RWPE1 (cell line): ENCODE data around the gene MAST2.

Experiments used
- CTCF ChIA-PET: fragments of 350-600 bp; sonication (Branson Sonifier 250); formaldehyde crosslinking; extraction: SDS; loops from one replicate; lab custom pipeline; 2021; lab: Yijun Ruan, JAX
- POLR2A ChIA-PET: fragments of 400-600 bp; formaldehyde crosslinking; extraction: SDS; loops from one replicate; lab custom pipeline; 2020; ENCODE audit warnings: antibody characterized with exemption; ENCODE audit not compliant: low non-redundant PET; lab: Yijun Ruan, JAX
- DNase-seq: peaks from one replicate; pipeline ENCODE4 v3.0.0; 2012; ENCODE audit warnings: low spot score
- H3K27ac ChIP-seq: fragments of 450-650 bp; 2 replicates; pipeline ENCODE4 v1.5.1; 2017
- TF ChIP-seq, protein P1 (sequence below): fragments of 450-650 bp; conservative IDR thresholded peaks from 2 replicates; pipeline ENCODE4 v1.5.1; 2017; ENCODE audit warnings: low read depth, mild to moderate bottlenecking

The MAST2 gene

DNA sequence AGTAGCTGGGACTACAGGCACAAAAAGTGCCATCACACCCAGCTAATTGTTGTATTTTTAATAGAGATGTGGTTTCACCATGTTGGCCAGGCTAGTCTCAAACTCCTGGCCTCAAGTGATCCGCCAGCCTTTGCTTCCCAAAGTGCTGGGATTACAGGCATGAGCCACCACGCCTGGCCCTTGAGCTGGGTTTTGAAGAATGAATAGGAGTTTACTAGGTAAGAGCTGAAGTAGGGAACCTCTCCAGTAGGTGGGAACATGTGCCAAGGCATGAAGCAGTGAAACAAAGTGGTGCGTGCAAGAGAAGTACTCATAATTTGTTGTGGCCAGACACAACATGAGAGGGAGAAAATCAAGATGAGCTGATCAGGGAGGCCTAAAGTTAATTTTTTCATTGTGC, 55.8 kb downstream of the MAST2 start:
- TF ChIP-seq, protein P1, sequence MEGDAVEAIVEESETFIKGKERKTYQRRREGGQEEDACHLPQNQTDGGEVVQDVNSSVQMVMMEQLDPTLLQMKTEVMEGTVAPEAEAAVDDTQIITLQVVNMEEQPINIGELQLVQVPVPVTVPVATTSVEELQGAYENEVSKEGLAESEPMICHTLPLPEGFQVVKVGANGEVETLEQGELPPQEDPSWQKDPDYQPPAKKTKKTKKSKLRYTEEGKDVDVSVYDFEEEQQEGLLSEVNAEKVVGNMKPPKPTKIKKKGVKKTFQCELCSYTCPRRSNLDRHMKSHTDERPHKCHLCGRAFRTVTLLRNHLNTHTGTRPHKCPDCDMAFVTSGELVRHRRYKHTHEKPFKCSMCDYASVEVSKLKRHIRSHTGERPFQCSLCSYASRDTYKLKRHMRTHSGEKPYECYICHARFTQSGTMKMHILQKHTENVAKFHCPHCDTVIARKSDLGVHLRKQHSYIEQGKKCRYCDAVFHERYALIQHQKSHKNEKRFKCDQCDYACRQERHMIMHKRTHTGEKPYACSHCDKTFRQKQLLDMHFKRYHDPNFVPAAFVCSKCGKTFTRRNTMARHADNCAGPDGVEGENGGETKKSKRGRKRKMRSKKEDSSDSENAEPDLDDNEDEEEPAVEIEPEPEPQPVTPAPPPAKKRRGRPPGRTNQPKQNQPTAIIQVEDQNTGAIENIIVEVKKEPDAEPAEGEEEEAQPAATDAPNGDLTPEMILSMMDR = no peak
- POLR2A ChIA-PET = no interaction called here
- no peak for DNase-seq
- no peak overlapping the region for H3K27ac ChIP-seq
- CTCF ChIA-PET = no interaction called here

DNA sequence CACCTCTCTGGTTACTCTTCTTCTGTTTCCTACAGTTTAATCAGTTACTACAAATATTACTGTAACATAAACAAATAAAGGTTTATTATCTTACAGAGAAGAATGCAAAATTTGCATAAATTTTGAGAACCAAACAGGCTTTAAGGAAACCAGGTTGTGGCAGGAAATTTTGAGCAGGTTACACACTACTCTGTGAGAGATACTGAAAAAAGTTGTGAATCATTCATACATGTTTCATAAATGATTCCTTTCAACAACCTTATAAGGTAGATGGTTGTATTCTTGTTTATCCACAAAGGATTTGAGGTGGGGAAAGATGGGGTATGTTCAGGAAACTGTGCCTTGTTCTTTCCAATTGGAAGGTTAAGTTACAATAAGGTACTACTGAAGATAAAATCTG, 58.6 kb downstream of the MAST2 start:
- CTCF ChIA-PET = no interaction called here
- TF ChIP-seq, protein P1 = no peak

DNA sequence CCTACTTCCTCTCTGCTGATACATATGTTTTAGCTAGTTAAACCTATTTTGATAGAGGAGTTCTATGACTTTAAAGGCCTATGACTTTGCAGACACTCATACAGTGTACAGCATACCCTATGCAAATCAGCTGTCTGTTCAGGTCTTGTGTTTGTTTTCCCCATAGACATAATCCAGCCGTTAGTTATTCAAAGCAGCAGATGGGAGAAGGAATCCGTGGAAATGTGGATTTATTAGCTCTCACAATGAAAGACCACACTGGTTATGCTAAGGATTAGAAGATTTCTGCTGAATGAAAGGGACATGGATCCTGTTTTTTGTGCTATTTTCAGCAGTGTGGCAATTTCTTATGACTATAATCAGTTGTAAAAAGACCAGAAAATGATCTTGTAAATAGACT, 59.8 kb downstream of the MAST2 start:
- TF ChIP-seq, protein P1 = no peak
- CTCF ChIA-PET = no interaction called here
- H3K27ac ChIP-seq = no peak overlapping the region

More for the DNA sequence above, 58.6 kb downstream of the MAST2 start:
- no peak overlapping the region for H3K27ac ChIP-seq
- POLR2A ChIA-PET = no interaction called here
- DNase-seq = no peak

DNA sequence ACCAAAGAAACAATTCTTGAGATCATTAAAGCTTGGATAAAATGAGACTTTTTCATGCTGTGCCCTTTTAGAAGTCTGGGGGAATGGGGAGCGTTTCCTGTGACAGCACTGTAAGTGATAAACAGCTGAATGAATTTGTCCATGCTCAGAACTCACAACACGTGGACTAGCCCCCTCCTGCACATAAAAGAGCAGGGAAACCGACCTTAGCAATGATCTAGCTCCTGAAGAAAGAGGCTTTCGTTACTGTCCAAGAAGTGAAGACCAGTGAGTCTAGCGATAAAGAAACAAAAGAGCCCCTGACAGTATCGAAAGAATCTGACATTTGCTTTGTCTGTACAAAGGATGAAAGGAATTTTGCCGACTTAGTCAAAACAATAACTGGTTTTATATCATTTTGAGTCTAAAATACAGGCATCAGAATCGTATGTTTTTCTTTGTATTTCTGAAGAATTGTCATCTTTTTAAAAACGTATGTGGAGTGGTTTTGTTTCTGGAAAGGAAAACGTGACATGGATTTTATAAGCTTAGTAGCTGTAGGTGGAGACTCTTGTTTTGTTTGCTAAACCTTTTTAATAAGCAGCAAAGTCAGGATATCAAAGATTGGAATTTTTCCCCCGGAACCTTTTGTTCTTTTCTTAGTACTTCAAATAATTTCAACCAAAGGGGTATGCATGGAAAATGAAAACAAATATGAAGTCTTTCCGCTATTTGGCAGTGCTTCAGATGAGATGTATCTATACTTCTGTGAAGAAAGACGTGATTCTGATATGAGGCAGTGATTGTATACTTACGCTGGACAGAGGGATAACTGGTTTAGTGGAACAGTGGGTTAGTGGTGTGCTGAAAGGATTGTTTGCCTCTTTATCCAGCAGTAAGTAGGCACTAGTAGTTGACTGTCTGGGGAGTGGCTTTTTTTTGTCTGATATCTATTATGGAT, 61.0 kb downstream of the MAST2 start:
- H3K27ac ChIP-seq = no peak overlapping the region
- ChIA-PET CTCF (interaction anchor here (0.6 kb wide), 1 partner anchor 482 kb away, joined by 3 read pairs; no protein-coding TSS in a partner anchor), POLR2A (no interaction called here)
- no peak for DNase-seq
- TF ChIP-seq, protein P1 = no peak

More for the DNA sequence above, 59.8 kb downstream of the MAST2 start:
- POLR2A ChIA-PET = no interaction called here
- no peak for DNase-seq

DNA sequence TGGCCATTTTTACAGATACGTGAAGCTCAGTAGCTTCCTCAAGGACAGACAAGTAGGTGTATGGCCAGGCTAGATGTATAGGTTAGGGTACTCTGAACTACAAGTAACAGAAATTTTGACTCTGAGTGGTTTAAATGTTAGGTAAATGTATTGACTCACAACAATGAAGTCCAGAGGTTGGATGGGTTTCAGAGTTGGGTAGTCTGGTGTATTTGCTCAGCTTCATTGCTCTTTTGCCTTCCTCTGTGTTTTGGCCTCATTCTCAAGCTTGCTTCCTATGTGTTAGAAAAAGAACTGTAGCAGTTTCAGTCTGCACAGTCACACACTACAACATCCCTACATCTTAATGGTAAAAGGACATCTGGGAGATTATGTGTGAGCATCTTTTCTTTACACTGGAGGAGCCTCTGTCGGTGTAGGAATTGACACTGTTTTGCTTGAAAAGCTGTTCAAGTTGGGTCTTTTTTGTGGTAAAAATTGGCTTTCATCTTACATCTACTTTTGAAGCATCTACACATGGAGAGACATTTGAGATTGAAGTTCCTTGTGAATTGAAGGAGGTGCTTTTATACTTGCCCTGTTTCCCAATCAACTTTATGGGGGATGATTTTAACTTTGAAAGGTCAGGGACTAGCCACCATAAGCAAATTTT, 64.4 kb downstream of the MAST2 start:
- ChIA-PET CTCF (no interaction called here), POLR2A (no interaction called here)
- DNase-seq = no peak
- no peak overlapping the region for H3K27ac ChIP-seq
- TF ChIP-seq, protein P1 = no peak

DNA sequence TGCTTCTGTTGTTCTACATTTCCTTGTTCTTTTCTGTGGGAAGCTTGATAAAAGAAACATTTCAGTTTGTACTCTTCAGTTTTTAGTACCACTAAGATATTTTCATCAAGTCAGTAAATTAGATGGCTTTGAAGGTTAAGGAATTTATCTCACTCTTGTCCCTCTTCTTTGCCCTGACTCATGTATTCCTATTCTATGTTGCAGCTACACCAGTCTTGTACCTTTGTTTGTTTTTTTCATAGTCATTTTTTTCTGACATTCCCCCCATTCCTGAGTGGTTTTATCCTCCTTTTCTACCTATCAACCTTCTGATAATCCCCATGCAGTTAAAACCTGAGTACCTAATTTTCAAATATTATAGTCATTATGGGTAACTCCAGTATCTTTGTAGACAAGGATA, 65.4 kb downstream of the MAST2 start:
- DNase-seq = no peak
- TF ChIP-seq, protein P1 = no peak
- H3K27ac ChIP-seq = no peak overlapping the region
- ChIA-PET CTCF (no interaction called here), POLR2A (no interaction called here)
